Fibroblast of lung (primary cell): ENCODE results near the gene CCNI. TPM values are rescaled to one million over a fixed set of nuclear protein-coding genes. Genes with fewer than 3 reads are reported as not detected.

Source experiments
- DNase-seq, 2 donors: peaks; one replicate each; pipeline versions ENCODE4 v3.0.0 to v3.0.0-alpha.2; 2010; ENCODE audit warnings: low read depth in 2 of 2
- H2AFZ ChIP-seq: 2 replicates; pipeline ENCODE4 v1.5.1; 2012; ENCODE audit warnings: low read length, control low read depth, inconsistent platforms
- H3K27ac ChIP-seq: 2 replicates; pipeline ENCODE4 v1.5.1; 2011; ENCODE audit warnings: low read length, control low read depth; ENCODE audit not compliant: insufficient read depth
- H3K27me3 ChIP-seq: 2 replicates; pipeline ENCODE4 v1.5.1; 2011; ENCODE audit warnings: mild to moderate bottlenecking, low read length; ENCODE audit not compliant: control insufficient read depth, insufficient read depth
- H3K36me3 ChIP-seq: 2 replicates; pipeline ENCODE4 v1.5.1; 2011; ENCODE audit warnings: low read length; ENCODE audit not compliant: control insufficient read depth, insufficient read depth
- H3K4me1 ChIP-seq: 2 replicates; pipeline ENCODE4 v1.5.1; 2011; ENCODE audit warnings: low read length; ENCODE audit not compliant: control insufficient read depth, insufficient read depth; ENCODE audit errors: extremely low read depth
- H3K4me2 ChIP-seq: 2 replicates; pipeline ENCODE4 v1.5.1; 2011; ENCODE audit warnings: low read length, control low read depth; ENCODE audit not compliant: insufficient read depth; ENCODE audit errors: extremely low read depth
- H3K4me3 ChIP-seq, 4 experiments: fragments of 200-600 bp in 1 of 4; sonication (generic) in 1 of 4; replicated peaks in 1 of 4; 2 replicates each; pipeline ENCODE4 v1.5.1; 2011 to 2016; ENCODE audit warnings: low read length in 4 of 4, low read depth in 3 of 4, mild to moderate bottlenecking in 3 of 4, control low read depth in 2 of 4, inconsistent platforms in 1 of 4, mixed read lengths in 1 of 4; ENCODE audit not compliant: insufficient read depth in 1 of 4; ENCODE audit errors: control extremely low read depth in 1 of 4
- H3K79me2 ChIP-seq: 2 replicates; pipeline ENCODE4 v1.5.1; 2012; ENCODE audit warnings: mild to moderate bottlenecking, low read length, inconsistent platforms; ENCODE audit not compliant: control insufficient read depth, insufficient read depth
- H3K9ac ChIP-seq: 2 replicates; pipeline ENCODE4 v1.5.1; 2011; ENCODE audit warnings: mild to moderate bottlenecking, low read length, control low read depth; ENCODE audit not compliant: insufficient read depth
- H3K9me3 ChIP-seq: 2 replicates; pipeline ENCODE4 v1.5.1; 2012; ENCODE audit warnings: low read depth, low read length; ENCODE audit not compliant: control insufficient read depth, insufficient read depth
- H4K20me1 ChIP-seq: 2 replicates; pipeline ENCODE4 v1.5.1; 2011; ENCODE audit warnings: low read length; ENCODE audit not compliant: control insufficient read depth, insufficient read depth; ENCODE audit errors: extremely low read depth
- EZH2 ChIP-seq: IDR thresholded peaks from 2 replicates; pipeline ENCODE4 v1.5.1; 2012; ENCODE audit warnings: low read length, control low read depth, mild to moderate bottlenecking; ENCODE audit errors: missing control alignments
- polyA plus RNA-seq, 2 donors: library from polyadenylated mRNA; depleted of rRNA in 1 of 2; stranded (reverse) in 1 of 2; unstranded in 1 of 2; fragments of >200 nt; gene quantifications; 2 replicates each; pipeline ENCODE4 v1.2.1, GENCODE V29; 2011 to 2012; ENCODE audit warnings: missing spikeins in 1 of 2
- total RNA-seq: library from RNA; depleted of rRNA; stranded (reverse); fragments of >200 nt; gene quantifications from 2 replicates; pipeline ENCODE4 v1.2.1, GENCODE V29; 2014
- TF ChIP-seq, protein P1 (sequence below), 2 donors: IDR thresholded peaks in 1 of 2; conservative IDR thresholded peaks in 1 of 2; 1 replicate in 1 of 2; 2 replicates in 1 of 2; pipeline ENCODE4 v1.5.1; 2011 to 2012; ENCODE audit warnings: low read length in 2 of 2, control low read depth in 1 of 2, inconsistent platforms in 1 of 2, low read depth in 1 of 2, mild to moderate bottlenecking in 1 of 2

Gene CCNI
- total and polyA plus RNA-seq, 2 donors (not counting 1 experiment from before 2014, with no cell fraction given), result 151 to 216 TPM

GRCh38 chr4:77028246-77028645 is 47.5 kb downstream of the CCNI start:
- Histone ChIP-seq H3K27me3 (no peaks in the 10 kb centered on the region), H3K27ac (no peak overlapping the region), H3K4me2 (no peak overlapping the region), H3K9me3 (no peaks in the 10 kb centered on the region), H3K4me1 (no peaks in the 10 kb centered on the region), H3K36me3 (peaks cover 45% of the 10 kb centered on the region), H3K4me3 (no peak overlapping the region), H3K9ac (no peak overlapping the region), H4K20me1 (no peaks in the 10 kb centered on the region), H3K79me2 (peaks cover 2% of the 10 kb centered on the region), H2AFZ (no peak overlapping the region)
- DNase-seq, result no peak
- TF ChIP-seq, protein P1, sequence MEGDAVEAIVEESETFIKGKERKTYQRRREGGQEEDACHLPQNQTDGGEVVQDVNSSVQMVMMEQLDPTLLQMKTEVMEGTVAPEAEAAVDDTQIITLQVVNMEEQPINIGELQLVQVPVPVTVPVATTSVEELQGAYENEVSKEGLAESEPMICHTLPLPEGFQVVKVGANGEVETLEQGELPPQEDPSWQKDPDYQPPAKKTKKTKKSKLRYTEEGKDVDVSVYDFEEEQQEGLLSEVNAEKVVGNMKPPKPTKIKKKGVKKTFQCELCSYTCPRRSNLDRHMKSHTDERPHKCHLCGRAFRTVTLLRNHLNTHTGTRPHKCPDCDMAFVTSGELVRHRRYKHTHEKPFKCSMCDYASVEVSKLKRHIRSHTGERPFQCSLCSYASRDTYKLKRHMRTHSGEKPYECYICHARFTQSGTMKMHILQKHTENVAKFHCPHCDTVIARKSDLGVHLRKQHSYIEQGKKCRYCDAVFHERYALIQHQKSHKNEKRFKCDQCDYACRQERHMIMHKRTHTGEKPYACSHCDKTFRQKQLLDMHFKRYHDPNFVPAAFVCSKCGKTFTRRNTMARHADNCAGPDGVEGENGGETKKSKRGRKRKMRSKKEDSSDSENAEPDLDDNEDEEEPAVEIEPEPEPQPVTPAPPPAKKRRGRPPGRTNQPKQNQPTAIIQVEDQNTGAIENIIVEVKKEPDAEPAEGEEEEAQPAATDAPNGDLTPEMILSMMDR (conservative IDR thresholded peaks at IDR 0.05 in 1 of 2, IDR thresholded peaks at IDR 0.05 in 1 of 2; ENCODE audit: low read depth in 1 of 2, low read length in 2 of 2), result no peak
- no peak for TF ChIP-seq EZH2

DNA sequence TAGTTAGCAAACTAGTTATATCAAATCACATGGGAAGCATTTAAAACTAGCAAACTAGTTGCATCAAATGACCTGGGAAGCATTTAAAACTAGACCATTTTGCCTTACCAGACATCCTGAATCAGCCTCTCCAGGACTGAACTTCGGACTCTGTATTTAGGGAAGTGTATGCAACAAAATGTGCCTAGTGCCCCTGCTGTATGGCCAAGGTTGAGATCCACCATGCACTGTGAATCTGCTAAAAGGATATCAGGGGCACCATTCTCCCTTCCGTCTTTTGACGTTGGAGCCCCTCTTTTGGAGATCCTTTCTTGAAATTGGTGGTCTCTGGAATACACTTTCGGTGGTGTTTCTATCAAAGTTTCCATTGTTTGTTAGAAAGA is 49.5 kb downstream of the CCNI start:
- peaks cover 2% of the 10 kb centered on the region for H3K79me2 ChIP-seq
- H3K27ac ChIP-seq, result no peak overlapping the region
- no peak overlapping the region for H3K9ac ChIP-seq
- H3K4me3 ChIP-seq, result no peak overlapping the region
- H3K4me2 ChIP-seq, result no peak overlapping the region
- TF ChIP-seq EZH2, result no peak
- TF ChIP-seq, protein P1 (conservative IDR thresholded peaks at IDR 0.05 in 1 of 2, IDR thresholded peaks at IDR 0.05 in 1 of 2; ENCODE audit: low read depth in 1 of 2, low read length in 2 of 2), result no peak
- no peaks in the 10 kb centered on the region for H4K20me1 ChIP-seq
- peaks cover 5% of the 10 kb centered on the region for H3K4me1 ChIP-seq
- no peak for DNase-seq
- H3K9me3 ChIP-seq, result no peaks in the 10 kb centered on the region
- no peak overlapping the region for H2AFZ ChIP-seq
- H3K27me3 ChIP-seq, result no peaks in the 10 kb centered on the region
- H3K36me3 ChIP-seq, result peaks cover 42% of the 10 kb centered on the region

DNA sequence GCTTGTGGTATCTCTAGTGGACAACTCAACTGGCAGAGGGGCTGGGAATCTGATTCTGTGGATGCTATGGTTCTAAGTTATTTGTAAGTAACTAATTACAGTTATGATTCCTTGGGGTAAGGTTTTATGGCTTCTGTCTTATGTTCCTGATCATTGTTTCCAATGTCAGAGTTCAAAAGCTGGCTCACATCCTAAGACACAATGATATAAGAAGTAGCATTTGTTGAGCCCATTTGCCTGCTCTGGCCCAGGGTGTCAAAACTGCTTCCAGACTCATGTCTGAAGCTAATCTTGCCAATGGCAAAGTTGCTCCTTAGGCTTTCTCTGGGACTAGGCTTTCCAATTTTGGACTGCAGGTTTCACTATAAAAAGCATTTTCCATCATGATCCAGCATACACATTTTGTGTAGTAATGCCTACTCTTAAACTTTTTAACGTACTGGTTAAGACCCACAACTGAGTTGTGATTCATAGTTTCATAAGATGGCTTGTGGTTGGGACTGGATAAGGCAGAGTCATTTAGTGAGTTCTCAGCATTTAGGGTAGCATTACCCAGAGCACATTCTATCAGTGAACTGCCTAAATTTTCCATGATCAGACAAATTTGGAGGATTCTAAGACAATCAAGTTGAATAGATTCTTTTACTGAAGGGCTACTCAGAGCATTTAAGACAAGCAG is 50.0 kb downstream of the CCNI start:
- Histone ChIP-seq H3K9me3 (no peaks in the 10 kb centered on the region), H3K27ac (no peak overlapping the region), H3K79me2 (peaks cover 2% of the 10 kb centered on the region), H3K36me3 (peaks cover 39% of the 10 kb centered on the region), H2AFZ (no peak overlapping the region), H4K20me1 (no peaks in the 10 kb centered on the region), H3K4me3 (no peak overlapping the region), H3K4me2 (no peak overlapping the region), H3K27me3 (no peaks in the 10 kb centered on the region), H3K9ac (no peak overlapping the region), H3K4me1 (peaks cover 10% of the 10 kb centered on the region)
- TF ChIP-seq EZH2, result no peak
- TF ChIP-seq, protein P1 (conservative IDR thresholded peaks at IDR 0.05 in 1 of 2, IDR thresholded peaks at IDR 0.05 in 1 of 2; ENCODE audit: low read depth in 1 of 2, low read length in 2 of 2), result no peak
- peak in 1 of 2 donors; percentile 78 for DNase-seq
